ENCODE results near the gene PDPN.

DNA sequence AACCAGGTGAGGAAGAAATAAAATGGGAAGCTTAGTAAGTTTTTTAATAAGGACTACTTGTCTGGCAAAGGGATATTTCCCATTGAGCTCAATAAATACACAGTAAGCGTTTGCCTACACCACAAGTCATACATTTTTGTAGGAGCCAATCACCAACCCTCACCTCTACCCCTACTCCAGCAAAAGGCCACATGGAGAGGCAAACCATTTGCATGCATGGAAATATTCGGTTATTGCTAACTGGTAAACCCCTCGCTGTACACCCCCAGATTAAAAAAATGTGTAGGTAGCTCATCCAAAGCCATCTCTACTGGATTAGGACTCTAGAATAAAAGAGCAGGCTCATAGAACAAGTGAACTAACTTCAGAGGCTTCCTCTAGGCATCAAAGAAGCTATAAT is 21.1 kb downstream of the PDPN start:
- TF ChIP-seq, protein P1, sequence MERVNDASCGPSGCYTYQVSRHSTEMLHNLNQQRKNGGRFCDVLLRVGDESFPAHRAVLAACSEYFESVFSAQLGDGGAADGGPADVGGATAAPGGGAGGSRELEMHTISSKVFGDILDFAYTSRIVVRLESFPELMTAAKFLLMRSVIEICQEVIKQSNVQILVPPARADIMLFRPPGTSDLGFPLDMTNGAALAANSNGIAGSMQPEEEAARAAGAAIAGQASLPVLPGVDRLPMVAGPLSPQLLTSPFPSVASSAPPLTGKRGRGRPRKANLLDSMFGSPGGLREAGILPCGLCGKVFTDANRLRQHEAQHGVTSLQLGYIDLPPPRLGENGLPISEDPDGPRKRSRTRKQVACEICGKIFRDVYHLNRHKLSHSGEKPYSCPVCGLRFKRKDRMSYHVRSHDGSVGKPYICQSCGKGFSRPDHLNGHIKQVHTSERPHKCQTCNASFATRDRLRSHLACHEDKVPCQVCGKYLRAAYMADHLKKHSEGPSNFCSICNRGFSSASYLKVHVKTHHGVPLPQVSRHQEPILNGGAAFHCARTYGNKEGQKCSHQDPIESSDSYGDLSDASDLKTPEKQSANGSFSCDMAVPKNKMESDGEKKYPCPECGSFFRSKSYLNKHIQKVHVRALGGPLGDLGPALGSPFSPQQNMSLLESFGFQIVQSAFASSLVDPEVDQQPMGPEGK (CRISPR knock-in tag; IDR thresholded peaks at IDR 0.05; ENCODE audit: borderline replicate concordance): no peak
- TF ChIP-seq, protein P2, sequence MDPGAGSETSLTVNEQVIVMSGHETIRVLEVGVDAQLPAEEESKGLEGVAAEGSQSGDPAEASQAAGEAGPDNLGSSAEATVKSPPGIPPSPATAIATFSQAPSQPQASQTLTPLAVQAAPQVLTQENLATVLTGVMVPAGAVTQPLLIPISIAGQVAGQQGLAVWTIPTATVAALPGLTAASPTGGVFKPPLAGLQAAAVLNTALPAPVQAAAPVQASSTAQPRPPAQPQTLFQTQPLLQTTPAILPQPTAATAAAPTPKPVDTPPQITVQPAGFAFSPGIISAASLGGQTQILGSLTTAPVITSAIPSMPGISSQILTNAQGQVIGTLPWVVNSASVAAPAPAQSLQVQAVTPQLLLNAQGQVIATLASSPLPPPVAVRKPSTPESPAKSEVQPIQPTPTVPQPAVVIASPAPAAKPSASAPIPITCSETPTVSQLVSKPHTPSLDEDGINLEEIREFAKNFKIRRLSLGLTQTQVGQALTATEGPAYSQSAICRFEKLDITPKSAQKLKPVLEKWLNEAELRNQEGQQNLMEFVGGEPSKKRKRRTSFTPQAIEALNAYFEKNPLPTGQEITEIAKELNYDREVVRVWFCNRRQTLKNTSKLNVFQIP (CRISPR knock-in tag; IDR thresholded peaks at IDR 0.05; ENCODE audit: borderline replicate concordance, low read depth): no peak
- TF ChIP-seq ZNF565 (CRISPR knock-in tag; conservative IDR thresholded peaks at IDR 0.05; ENCODE audit: low read depth) (no peak), ARNTL (CRISPR knock-in tag; IDR thresholded peaks at IDR 0.05; ENCODE audit: borderline replicate concordance, low read depth) (no peak), RARB (CRISPR knock-in tag; IDR thresholded peaks at IDR 0.05) (no peak), ZFP30 (CRISPR knock-in tag; IDR thresholded peaks at IDR 0.05) (no peak)

Data from SK-N-SH treated with all-trans-retinoic acid at 6 μM for 48 hours (cell line).